K562 (cell line): ENCODE results near the gene FTO. TPM values are rescaled to one million over a fixed set of nuclear protein-coding genes. Genes with fewer than 3 reads are reported as not detected.

Experiments used
- ARHGAP35 ChIP-seq: fragments of 450-650 bp; IDR thresholded peaks from 2 replicates; pipeline ENCODE4 v1.6.1; 2018; ENCODE audit not compliant: partially characterized antibody
- BCLAF1 ChIP-seq, 2 experiments: fragments of 450-650 bp in 1 of 2; IDR thresholded peaks; 2 replicates each; pipeline ENCODE4 v1.6.1; 2011 to 2017; ENCODE audit warnings: low read depth in 2 of 2, antibody characterized with exemption in 1 of 2, borderline replicate concordance in 1 of 2, low read length in 1 of 2, mild to moderate bottlenecking in 1 of 2, mixed read lengths in 1 of 2; ENCODE audit not compliant: control insufficient read depth in 1 of 2
- CHAMP1 ChIP-seq: fragments of 450-650 bp; IDR thresholded peaks from 2 replicates; pipeline ENCODE4 v1.6.1; 2016; ENCODE audit warnings: mild to moderate bottlenecking
- FIP1L1 ChIP-seq: fragments of 200-400 bp; formaldehyde crosslinking; IDR thresholded peaks from 2 replicates; pipeline ENCODE4 v1.6.1; 2018; ENCODE audit warnings: mild to moderate bottlenecking, low read depth, low read length; ENCODE audit not compliant: poor library complexity, severe bottlenecking
- KDM4B ChIP-seq, 2 experiments: fragments of 450-650 bp in 1 of 2; sonication (generic) in 1 of 2; IDR thresholded peaks; 2 replicates each; pipeline ENCODE4 v1.6.1; 2016 to 2017; ENCODE audit warnings: borderline replicate concordance in 2 of 2, antibody characterized with exemption in 1 of 2, low read depth in 1 of 2, mild to moderate bottlenecking in 1 of 2
- NFATC3 ChIP-seq: fragments of 450-650 bp; IDR thresholded peaks from 2 replicates; pipeline ENCODE4 v1.6.1; 2017; ENCODE audit warnings: mild to moderate bottlenecking
- PTTG1 ChIP-seq: fragments of 450-650 bp; IDR thresholded peaks from 2 replicates; pipeline ENCODE4 v1.6.1; 2016; ENCODE audit warnings: low read depth, mild to moderate bottlenecking, missing genetic modification characterization, missing compliant biosample characterization
- SMARCA4 ChIP-seq: fragments of 450-650 bp; IDR thresholded peaks from 2 replicates; pipeline ENCODE4 v1.6.1; 2016
- SRF ChIP-seq, 2 experiments: fragments of 250-450, 450-650 bp in 1 of 2; sonication (Bioruptor Pico) in 1 of 2; sonication (generic) in 1 of 2; formaldehyde crosslinking; IDR thresholded peaks; 2 replicates each; pipeline versions ENCODE4 v1.5.0 to v1.5.1; 2020 to 2022; ENCODE audit warnings: mild to moderate bottlenecking in 1 of 2, missing genetic modification reagents in 1 of 2
- TBP ChIP-seq: optimal IDR thresholded peaks from 2 replicates; pipeline ENCODE3; 2011; ENCODE audit warnings: low read depth, low read length, improper control_type of control experiment
- U2AF2 ChIP-seq: fragments of 200-400 bp; formaldehyde crosslinking; optimal IDR thresholded peaks from 2 replicates; pipeline ENCODE3; 2017; ENCODE audit warnings: low read depth, mild to moderate bottlenecking, low read length
- ZNF12 ChIP-seq: sonication (generic); formaldehyde crosslinking; IDR thresholded peaks from 2 replicates; pipeline ENCODE4 v1.4.0; 2020; ENCODE audit warnings: mild to moderate bottlenecking, missing genetic modification reagents
- ZNF146 ChIP-seq: IDR thresholded peaks from one replicate; pipeline ENCODE4 v1.6.1; 2018; ENCODE audit warnings: missing compliant biosample characterization; ENCODE audit not compliant: unreplicated experiment
- ZNF280B ChIP-seq: fragments of 250-450 bp; sonication (Bioruptor Pico); IDR thresholded peaks from 2 replicates; pipeline ENCODE4 v1.5.1; 2021; ENCODE audit warnings: mild to moderate bottlenecking
- polyA plus RNA-seq, 8 experiments: library from polyadenylated mRNA; depleted of rRNA in 4 of 8; stranded (reverse) in 5 of 8; unstranded in 3 of 8; fragments of >200 nt; fragmentation: Nextera tagmentation in 2 of 8; fragmentation: Illumina TruSeq in 1 of 8; extraction: Ambion mirVana in 2 of 8; extraction: Trizol in 1 of 8; gene quantifications; 2 replicates each; pipeline versions ENCODE4 v1.2.1 to v1.2.3, GENCODE V29; 2011 to 2014; ENCODE audit warnings: inconsistent platforms in 1 of 8, missing spikeins in 1 of 8
- total RNA-seq, 7 experiments: library from RNA; depleted of rRNA in 6 of 7; stranded (reverse); fragments of >200 nt in 6 of 7; fragmentation: Illumina TruSeq in 2 of 7; extraction: Trizol in 2 of 7; gene quantifications; 2 replicates each; pipeline versions ENCODE4 v1.2.1 to v1.2.3, GENCODE V29; 2011 to 2021; ENCODE audit warnings: low replicate concordance in 1 of 7

Gene FTO
- total and polyA plus RNA-seq, 9 of the 15 experiments (the other 6 are each of a cell fraction or from before 2014, with no cell fraction given) = 11.3 to 27.7 (median 25.5) TPM

GRCh38 chr16:54061454-54061853, 357.5 kb downstream of the FTO start (continued):
- TF ChIP-seq CHAMP1 (no peak), KDM4B (IDR thresholded peaks at IDR 0.05; ENCODE audit: borderline replicate concordance in 2 of 2, low read depth in 1 of 2) (no peak), ZNF280B (CRISPR knock-in tag) (no peak), TBP (no peak), BCLAF1 (IDR thresholded peaks at IDR 0.05; ENCODE audit: borderline replicate concordance in 1 of 2, control insufficient read depth in 1 of 2, low read depth in 2 of 2, low read length in 1 of 2) (no peak), SMARCA4 (no peak), ZNF12 (no peak), PTTG1 (tag) (no peak), SRF (CRISPR knock-in tag; IDR thresholded peaks at IDR 0.05) (no peak), FIP1L1 (no peak), NFATC3 (no peak), U2AF2 (no peak), ZNF146 (CRISPR knock-in tag) (no peak), ARHGAP35 (no peak)
- TF ChIP-seq, all 486 proteins: peak for 0
